HG03135 (cell line): ENCODE data around the gene DARS1.
"Not testable (repeated sequence)": the region's sequence is repeated elsewhere in the genome, so short reads cannot be mapped to it uniquely, and the experiment has no call there.

Source experiments
- ATAC-seq: cut with Tn5 transposase; IDR thresholded peaks from one replicate; pipeline ENCODE4 v1.9.1; 2021; ENCODE audit warnings: mild to moderate bottlenecking, moderate library complexity; ENCODE audit not compliant: unreplicated experiment

Gene DARS1

GRCh38 chr2:135890149-135890548 lies 95.3 kb downstream of the DARS1 start:
- no peak for ATAC-seq

GRCh38 chr2:135888587-135888986 lies 96.8 kb downstream of the DARS1 start:
- ATAC-seq: not testable (repeated sequence)

DNA sequence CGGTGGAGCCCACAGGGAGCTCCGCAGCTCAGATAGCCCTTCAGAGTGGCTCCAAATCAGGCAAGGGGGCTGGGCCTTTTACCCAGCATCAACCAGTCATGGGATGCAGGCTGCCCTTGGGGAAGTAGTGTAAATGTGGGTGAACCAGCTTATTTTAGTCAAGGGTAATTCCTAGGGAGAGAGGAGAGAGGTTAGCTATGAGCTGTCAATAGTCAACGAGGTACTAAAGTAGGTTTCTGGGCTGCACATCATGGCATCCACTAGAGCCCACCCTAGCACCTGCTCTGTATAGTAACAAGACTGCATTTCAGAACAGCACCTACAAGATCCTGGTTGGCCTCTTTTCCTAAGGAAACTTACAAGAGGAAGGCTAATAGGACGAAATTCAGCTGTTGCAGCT lies 99.7 kb downstream of the DARS1 start:
- ATAC-seq: no peak

DNA sequence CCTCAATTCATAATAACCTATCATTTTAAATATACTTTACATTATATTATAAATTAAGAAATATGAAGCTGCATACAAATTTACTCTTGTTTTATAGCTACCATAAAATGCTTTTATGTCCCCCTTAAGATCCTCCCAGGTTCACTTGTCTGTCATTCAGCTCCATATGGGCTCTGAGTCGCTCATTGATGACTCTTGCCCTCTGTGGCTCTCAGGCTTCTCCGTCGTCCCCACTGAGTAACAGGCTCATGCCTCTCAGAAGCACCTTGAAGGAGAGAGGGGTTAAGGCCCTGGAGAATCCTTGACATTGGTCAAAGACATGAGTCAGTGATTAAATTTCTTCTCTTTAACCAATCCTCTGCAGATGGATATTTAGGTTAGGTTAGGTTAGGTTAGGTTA lies 103.0 kb downstream of the DARS1 start:
- no peak for ATAC-seq

GRCh38 chr2:135876770-135877169 lies 108.7 kb downstream of the DARS1 start:
- ATAC-seq: not testable (repeated sequence)

GRCh38 chr2:135876066-135876711 lies 109.2 kb downstream of the DARS1 start, which contains the start of gene MCM6:
Gene MCM6, minus strand, starts transcription at chr2:135876443. Its CDS starts 78 bp downstream, at chr2:135876365.
- peak; percentile 89 for ATAC-seq

DNA sequence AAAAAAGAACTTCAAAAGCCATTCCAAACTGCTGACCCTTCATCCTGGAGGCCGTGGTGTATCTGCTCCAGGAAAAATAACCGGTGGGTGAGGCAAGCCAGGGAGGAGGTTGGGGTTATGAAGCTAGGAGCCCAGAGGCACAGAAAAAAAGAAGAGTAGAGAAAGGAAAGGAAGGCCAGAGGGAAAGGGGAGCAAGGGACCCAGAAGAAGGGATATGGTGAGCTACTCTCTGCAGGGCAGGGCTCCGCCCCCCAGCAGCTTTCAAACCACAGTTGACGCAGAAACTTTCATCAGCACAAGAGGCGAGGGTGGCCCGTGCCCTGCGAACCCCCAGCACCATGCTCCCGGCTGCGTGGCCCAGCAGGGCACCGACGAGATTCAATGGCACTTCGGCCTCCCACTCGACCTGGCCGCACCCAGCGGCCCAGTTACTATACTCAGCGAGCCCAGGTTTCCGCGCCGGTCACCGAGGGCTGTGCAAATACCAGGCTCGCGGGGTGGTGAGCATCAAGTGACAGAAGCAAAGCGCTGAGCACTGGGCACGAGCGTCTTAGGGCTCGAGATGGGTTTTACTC lies 109.8 kb downstream of the DARS1 start:
- peak; percentile 69 for ATAC-seq

GRCh38 chr2:135874777-135875365 lies 110.6 kb downstream of the DARS1 start:
- ATAC-seq: no peak

- ATAC-seq: no peak
These were observed 114.9 kb downstream of the DARS1 start for GRCh38 chr2:135870571-135870970.

- no peak for ATAC-seq
These were observed 122.2 kb downstream of the DARS1 start for GRCh38 chr2:135863233-135863632.

DNA sequence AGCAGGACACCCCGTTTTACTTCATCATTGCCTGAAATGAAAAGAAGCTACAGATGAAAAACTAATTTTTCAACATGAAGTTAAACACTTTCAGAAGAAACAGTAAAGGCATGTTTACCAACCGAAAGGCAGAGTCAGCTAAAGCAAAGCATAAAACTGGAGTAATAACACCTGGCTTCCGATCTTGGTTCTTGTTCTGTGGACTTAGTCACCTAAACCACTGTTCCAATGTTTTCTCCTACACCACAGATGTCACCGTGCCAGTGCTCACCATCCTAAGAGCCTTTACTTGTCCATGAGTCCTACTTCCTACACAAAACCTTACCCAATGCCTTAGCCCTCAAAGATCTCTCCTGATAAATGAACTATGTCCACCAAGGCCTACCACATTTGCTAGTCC lies 122.7 kb downstream of the DARS1 start:
- no peak for ATAC-seq
